Mucosa of rectum (tissue), 2 donors: ENCODE measurements around the gene FXYD7.
"Not testable (repeated sequence)": the region's sequence is repeated elsewhere in the genome, so short reads cannot be mapped to it uniquely, and the experiment has no call there.

Source experiments
- H3K27ac ChIP-seq, 2 donors: one replicate each; pipeline ENCODE4 v1.7.0; 2013; ENCODE audit warnings: inconsistent platforms in 2 of 2, low read depth in 2 of 2, low read length in 2 of 2
- H3K27me3 ChIP-seq, 2 donors: one replicate each; pipeline ENCODE4 v1.7.0; 2013; ENCODE audit warnings: low read length in 2 of 2; ENCODE audit not compliant: control insufficient read depth in 2 of 2, insufficient read depth in 2 of 2
- H3K36me3 ChIP-seq, 2 donors: one replicate each; pipeline ENCODE4 v1.7.0; 2013; ENCODE audit warnings: low read length in 2 of 2; ENCODE audit not compliant: control insufficient read depth in 2 of 2, insufficient read depth in 2 of 2
- H3K4me1 ChIP-seq, 2 donors: one replicate each; pipeline ENCODE4 v1.7.0; 2013; ENCODE audit warnings: low read length in 2 of 2, mild to moderate bottlenecking in 1 of 2; ENCODE audit not compliant: control insufficient read depth in 2 of 2, insufficient read depth in 2 of 2
- H3K4me3 ChIP-seq, 2 donors: one replicate each; pipeline ENCODE4 v1.7.0; 2013; ENCODE audit warnings: low read length in 2 of 2
- H3K9ac ChIP-seq, 2 donors: one replicate each; pipeline ENCODE4 v1.7.0; 2013; ENCODE audit warnings: low read length in 2 of 2, low read depth in 1 of 2, mild to moderate bottlenecking in 1 of 2
- H3K9me3 ChIP-seq, 2 donors: one replicate each; pipeline ENCODE4 v1.7.0; 2013; ENCODE audit warnings: low read length in 2 of 2; ENCODE audit not compliant: control insufficient read depth in 2 of 2
- donor health status: healthy.
- donor health status: Normal muscosa, but diverticular disease.

Gene FXYD7

DNA sequence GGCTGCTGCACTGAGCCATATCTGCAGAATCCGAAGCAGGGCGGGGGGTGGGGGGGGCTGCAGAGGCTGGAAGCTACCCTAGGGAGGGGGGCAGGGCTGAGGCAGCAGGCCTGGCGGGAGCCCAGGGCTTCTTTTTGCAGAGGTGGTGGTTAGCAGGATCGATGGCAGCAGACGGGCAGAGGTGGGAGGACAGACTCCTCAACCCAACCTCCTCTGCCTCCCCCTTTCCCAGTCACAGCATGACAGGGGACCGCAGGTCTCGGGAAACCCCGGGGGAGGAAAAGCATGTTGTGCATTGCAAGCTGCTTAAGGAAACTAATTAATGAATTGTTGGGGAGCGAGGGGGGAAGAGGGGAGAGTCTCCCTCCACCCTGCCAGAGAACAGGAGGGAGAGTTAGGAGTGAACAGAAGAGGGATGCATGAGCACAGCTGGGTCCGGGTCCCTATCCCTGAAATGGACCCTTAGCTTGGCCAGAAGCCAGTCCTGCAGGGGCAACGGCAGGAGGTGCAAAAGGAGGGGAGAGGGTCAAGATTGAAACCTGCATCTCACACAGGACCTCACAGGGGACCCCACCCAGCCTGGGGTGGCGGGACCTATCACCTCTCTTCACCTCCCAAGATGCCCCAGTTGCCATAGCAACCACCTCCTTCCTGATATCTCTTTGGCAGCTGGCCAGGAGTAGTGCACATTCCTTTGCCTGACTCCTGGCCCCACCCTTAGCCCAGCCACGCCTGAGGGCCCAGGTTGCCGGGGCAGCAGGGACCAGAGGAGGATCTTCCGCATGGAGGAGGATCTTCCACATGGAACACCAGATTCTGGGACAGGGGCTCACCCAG, 1.8 kb downstream of the FXYD7 start:
- H3K4me1 ChIP-seq = peaks cover 17% of the 10 kb centered on the region in 2 donors
- no peak overlapping the region for H3K9ac ChIP-seq
- no peak overlapping the region for H3K4me3 ChIP-seq
- H3K36me3 ChIP-seq = no peaks in the 10 kb centered on the region
- H3K9me3 ChIP-seq = no peaks in the 10 kb centered on the region
- peaks cover 0 to 5% of the 10 kb centered on the region in 2 donors for H3K27me3 ChIP-seq
- no peak overlapping the region for H3K27ac ChIP-seq

DNA sequence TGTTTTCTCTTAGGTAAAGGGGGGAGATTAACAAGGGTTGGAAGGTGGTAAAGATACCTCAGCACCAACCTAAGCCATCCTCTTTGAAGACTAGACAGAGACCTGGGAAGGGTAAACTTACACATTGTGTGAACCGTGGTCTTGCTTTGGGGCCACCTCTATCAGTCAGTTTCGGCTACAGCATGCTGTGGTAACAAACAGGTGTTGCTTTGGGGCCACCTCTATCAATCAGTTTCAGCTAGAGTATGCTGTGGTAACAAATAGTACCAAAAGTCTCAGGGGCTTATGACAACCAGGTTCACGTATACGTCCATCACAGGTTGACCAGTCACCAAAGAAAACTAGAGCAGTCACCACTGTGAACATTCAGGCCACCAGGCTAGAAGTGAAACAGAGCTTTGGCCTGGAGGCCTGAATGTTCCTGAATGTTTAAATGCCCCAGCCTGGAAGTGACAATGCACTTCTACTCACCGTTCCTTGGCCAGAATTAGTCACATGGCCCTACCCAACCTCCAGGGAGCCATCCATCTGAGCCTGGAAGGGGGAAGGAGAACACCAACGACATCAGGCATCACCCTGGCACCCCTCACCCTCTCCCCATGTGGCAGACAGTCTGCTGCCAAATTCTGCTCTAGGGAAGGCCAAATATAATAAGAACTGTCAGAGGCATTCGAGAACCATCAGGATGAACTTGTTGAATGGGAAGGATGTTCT, 3.8 kb downstream of the FXYD7 start:
- H3K36me3 ChIP-seq = no peaks in the 10 kb centered on the region
- no peak overlapping the region for H3K27ac ChIP-seq
- H3K4me3 ChIP-seq = no peak overlapping the region
- H3K4me1 ChIP-seq = peaks cover 4 to 6% of the 10 kb centered on the region in 2 donors
- peaks cover 4 to 5% of the 10 kb centered on the region in 2 donors for H3K27me3 ChIP-seq
- no peak overlapping the region for H3K9ac ChIP-seq
- no peaks in the 10 kb centered on the region for H3K9me3 ChIP-seq

DNA sequence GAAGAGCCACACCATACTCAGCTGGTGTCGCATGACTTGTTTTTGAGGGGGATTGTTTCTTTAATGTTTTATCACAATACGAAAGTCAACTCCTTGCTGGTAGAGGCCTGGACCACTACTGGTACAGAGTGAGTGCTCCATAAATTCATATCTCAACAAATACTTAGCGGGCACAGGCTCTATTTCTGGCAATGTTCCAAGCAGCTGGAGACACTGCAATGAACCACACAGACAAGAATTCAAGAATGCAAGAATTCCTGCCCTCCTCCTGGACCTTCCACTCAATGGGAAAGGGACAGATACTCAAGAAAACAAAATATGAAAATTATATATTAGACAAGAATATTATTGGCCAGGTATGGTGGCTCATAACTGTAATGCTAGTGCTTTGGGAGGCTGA, 6.4 kb downstream of the FXYD7 start:
- Histone ChIP-seq H3K9me3 (no peaks in the 10 kb centered on the region), H3K4me3 (no peak overlapping the region), H3K36me3 (no peaks in the 10 kb centered on the region), H3K4me1 (peaks cover 4 to 8% of the 10 kb centered on the region in 2 donors), H3K9ac (no peak overlapping the region), H3K27ac (no peak overlapping the region), H3K27me3 (peaks cover 10 to 12% of the 10 kb centered on the region in 2 donors)

DNA sequence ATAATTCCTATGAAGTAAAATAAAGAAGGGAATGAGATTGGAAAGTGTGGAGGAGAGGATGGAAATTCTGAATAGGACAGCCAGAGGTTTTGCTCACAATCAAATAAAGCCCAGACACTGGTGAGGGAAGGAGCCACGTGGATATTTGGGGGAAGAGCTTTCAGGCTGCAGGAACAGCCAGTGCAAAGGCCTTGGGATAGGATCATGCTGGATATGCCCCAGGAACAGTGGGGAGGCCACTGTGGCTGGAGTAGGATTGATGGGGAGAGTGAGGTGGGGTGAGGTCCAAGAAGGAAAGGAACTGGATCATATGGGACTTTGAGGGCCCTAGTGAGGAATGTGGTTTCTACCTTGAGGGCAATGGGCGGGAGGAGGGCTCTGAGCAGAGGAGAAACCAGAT, 7.4 kb downstream of the FXYD7 start:
- peaks cover 4 to 8% of the 10 kb centered on the region in 2 donors for H3K4me1 ChIP-seq
- no peak overlapping the region for H3K9ac ChIP-seq
- H3K9me3 ChIP-seq = no peaks in the 10 kb centered on the region
- no peaks in the 10 kb centered on the region for H3K36me3 ChIP-seq
- no peak overlapping the region for H3K4me3 ChIP-seq
- no peak overlapping the region for H3K27ac ChIP-seq
- peaks cover 10 to 12% of the 10 kb centered on the region in 2 donors for H3K27me3 ChIP-seq

DNA sequence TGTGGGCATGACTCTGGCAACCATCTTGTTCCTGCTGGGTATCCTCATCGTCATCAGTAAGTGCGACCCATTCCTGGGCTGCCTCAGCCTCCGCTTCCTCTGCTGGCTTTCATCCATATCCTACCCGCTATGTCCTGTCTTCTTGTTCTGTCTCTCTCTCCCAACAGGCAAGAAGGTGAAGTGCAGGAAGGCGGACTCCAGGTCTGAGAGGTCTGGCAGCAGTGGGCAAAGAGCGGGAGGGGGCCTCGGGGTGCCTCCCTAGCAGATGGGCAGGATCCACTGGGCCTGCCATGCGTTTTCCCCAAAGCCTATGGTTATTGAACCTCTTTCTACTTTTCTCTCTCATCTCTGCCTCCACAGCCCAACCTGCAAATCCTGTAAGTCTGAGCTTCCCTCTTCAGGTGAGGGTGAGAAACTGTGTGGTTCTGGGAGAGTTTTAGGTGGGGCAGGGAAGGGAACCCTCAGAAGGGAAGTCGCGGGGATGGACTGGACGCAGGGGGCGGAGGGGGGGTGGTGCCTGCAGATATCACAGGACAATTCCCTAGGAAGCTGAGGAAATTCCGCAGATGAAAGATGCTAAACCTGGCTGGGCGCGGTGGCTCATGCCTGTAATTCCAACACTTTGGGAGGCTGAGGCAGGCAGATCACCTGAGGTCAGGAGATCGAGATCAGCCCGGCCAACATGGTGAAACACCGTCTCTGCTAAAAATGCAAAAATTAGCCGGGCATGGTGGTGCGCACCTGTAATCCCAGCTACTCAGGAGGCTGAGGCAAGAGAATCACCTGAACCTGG, 8.4 kb downstream of the FXYD7 start:
- Histone ChIP-seq H3K27ac (no peak overlapping the region), H3K36me3 (no peaks in the 10 kb centered on the region), H3K9me3 (no peaks in the 10 kb centered on the region), H3K9ac (no peak overlapping the region), H3K4me3 (no peak overlapping the region), H3K27me3 (peaks cover 12% of the 10 kb centered on the region in 2 donors), H3K4me1 (peaks cover 4 to 16% of the 10 kb centered on the region in 2 donors)

DNA sequence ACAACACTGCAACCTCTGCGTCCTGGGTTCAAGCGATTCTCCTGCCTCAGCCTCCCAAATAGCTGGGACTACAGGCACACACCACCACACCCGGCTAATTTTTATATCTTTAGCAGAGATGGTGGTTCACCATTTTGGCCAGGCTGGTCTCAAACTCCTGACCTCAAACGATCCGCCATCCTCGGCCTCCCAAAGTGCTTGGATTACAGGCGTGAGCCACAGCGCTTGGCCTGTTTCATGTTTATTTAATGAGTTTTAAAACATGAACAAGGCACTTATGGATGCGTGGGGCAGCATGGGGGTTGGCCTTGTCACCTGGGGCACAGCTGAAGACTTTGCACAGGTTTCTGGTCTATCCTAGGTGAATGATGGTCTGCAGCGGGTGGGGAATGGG, 10.1 kb downstream of the FXYD7 start:
- H3K36me3 ChIP-seq, H3K9ac ChIP-seq, H3K4me3 ChIP-seq, H3K9me3 ChIP-seq, H3K27ac ChIP-seq: not testable (repeated sequence)
- Histone ChIP-seq H3K4me1 (peaks cover 4 to 16% of the 10 kb centered on the region in 2 donors), H3K27me3 (peaks cover 12% of the 10 kb centered on the region in 2 donors)

DNA sequence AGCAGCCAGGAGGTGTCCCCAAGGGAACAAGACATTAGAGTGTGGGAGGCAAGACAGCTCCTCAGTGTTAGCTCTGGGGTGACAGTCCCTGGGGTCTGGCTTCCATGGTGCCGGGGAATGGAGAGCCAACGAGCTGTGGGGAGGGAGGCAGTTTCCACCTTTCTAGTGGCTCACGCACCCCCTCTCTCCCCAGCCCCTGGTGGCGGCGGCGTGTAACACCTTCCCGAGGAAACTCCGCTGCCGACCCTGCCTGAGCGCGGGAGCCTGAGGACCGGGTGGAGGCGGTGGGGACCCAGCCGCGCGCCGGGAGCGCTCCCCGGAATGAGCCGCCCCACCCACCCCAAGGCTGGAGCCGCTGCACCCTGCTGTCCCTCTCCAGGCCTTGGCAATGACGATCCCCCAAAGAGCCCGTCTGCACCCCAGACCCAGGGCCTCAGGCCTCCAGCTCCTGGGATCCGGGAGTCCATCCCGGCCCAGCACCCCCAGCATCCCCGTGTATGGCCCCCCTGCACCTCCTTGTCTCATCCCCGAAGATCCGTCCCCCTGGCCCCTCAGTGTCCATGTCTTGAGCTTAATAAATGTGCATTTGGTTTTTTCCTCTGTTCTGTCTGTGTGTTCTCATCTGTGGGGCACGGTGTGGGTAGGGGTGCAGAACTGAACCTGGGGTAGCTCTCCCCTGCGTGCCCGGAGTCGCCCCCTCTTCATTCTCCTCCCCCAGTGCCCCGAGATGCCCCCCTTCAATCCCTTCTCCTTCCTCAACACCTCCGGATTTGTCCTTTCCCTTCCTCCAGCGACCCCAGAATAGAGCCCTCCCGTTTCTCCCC, 10.9 kb downstream of the FXYD7 start:
- peaks cover 12% of the 10 kb centered on the region in 2 donors for H3K27me3 ChIP-seq
- H3K9ac ChIP-seq = peak overlapping the region; percentile 51 to 56
- peaks cover 4 to 16% of the 10 kb centered on the region in 2 donors for H3K4me1 ChIP-seq
- no peaks in the 10 kb centered on the region for H3K9me3 ChIP-seq
- peak overlapping the region; percentile 68 to 76 for H3K4me3 ChIP-seq
- peak overlapping the region; percentile 28 to 82 for H3K27ac ChIP-seq
- H3K36me3 ChIP-seq = peaks cover 0 to 7% of the 10 kb centered on the region in 2 donors

DNA sequence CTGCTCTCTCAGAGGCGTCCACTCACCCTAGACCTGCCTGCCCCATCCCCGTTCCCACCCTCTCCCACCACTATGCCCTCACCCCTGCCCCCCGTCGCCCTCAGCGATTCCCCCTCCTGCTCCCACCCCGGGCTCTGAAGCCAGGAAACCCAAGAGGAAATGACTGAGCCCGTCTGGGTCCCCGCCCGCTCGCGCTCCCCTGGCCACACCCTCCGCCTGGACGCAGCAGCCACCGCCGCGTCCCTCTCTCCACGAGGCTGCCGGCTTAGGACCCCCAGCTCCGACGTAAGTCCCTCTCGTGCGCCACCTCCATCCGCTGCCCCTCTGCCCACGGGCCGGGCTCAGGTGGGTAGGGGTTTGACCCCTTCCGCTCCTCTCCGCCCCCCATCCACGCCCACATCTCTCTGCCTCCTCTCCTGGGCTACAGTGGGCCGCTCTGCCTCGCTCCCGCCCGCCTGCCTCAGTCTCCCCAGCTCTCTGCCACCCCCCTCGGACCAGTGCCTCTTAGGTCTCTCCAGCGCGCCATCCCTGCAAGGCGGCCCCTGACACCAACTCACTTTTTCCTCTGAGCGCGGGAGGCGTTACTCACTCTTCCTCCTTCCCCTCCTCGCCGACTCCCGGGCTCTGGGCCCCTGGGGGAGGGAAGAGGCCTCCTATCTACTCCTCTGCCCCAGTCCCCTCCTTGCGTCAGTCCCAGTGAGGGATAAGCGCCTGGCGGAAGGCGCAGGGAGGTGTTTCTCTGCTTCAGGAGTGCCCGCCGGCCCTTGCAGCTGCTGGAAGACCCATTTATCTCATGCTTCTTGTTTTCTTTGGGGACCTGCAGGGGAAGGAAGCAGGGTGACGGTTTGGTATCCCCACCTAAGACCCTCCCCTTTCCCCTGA, 11.7 kb downstream of the FXYD7 start, which contains the start of gene FXYD5:
FXYD5 (plus strand) TSS at position 211 of the 882 bp plus-strand sequence. CDS start 816 bp downstream, outside the sequence.
- H3K9ac ChIP-seq = peak within 1 kb of the TSS; percentile 51 to 68
- H3K4me3 ChIP-seq = peak within 1 kb of the TSS; percentile 68 to 76
- peaks cover 0 to 14% of the 10 kb centered on the region in 2 donors for H3K36me3 ChIP-seq
- H3K9me3 ChIP-seq = no peaks in the 10 kb centered on the region
- H3K27ac ChIP-seq = peak within 1 kb of the TSS; percentile 28 to 82
- H3K27me3 ChIP-seq = peaks cover 12% of the 10 kb centered on the region in 2 donors
- peaks cover 4 to 16% of the 10 kb centered on the region in 2 donors for H3K4me1 ChIP-seq
